Skeletal muscle satellite cell (primary cell): ENCODE measurements around the gene SYPL1.

Experiments
- H3K27me3 ChIP-seq: 2 replicates; pipeline ENCODE4 v1.7.0; 2013; ENCODE audit warnings: low read length; ENCODE audit not compliant: control insufficient read depth, insufficient read depth
- H3K36me3 ChIP-seq: 2 replicates; pipeline ENCODE4 v1.7.0; 2013; ENCODE audit warnings: mild to moderate bottlenecking, control low read depth, low read length; ENCODE audit not compliant: insufficient read depth
- H3K4me1 ChIP-seq: 2 replicates; pipeline ENCODE4 v1.7.0; 2013; ENCODE audit warnings: low read length; ENCODE audit not compliant: control insufficient read depth, insufficient read depth
- H3K4me2 ChIP-seq: 2 replicates; pipeline ENCODE4 v1.7.0; 2013; ENCODE audit warnings: mild to moderate bottlenecking, low read length
- H3K4me3 ChIP-seq: 2 replicates; pipeline ENCODE4 v1.7.0; 2013; ENCODE audit warnings: low read length
- H3K9ac ChIP-seq: 2 replicates; pipeline ENCODE4 v1.7.0; 2013; ENCODE audit warnings: mild to moderate bottlenecking, low read depth, low read length, moderate library complexity
- H3K9me3 ChIP-seq: replicated peaks from 2 replicates; pipeline ENCODE4 v1.7.0; 2013; ENCODE audit warnings: mild to moderate bottlenecking, control low read depth, low read length

SYPL1 gene

GRCh38 chr7:106104721-106105260 is 7.3 kb downstream of the SYPL1 start:
- H3K27me3 ChIP-seq: no peaks in the 10 kb centered on the region
- H3K9me3 ChIP-seq: no peaks in the 10 kb centered on the region
- H3K36me3 ChIP-seq: no peaks in the 10 kb centered on the region
- H3K4me3 ChIP-seq: no peak overlapping the region
- peaks cover 17% of the 10 kb centered on the region for H3K4me1 ChIP-seq
- H3K9ac ChIP-seq: no peak overlapping the region
- no peak overlapping the region for H3K4me2 ChIP-seq

- Histone ChIP-seq H3K36me3 (peaks cover 6% of the 10 kb centered on the region), H3K9ac (no peak overlapping the region), H3K9me3 (no peaks in the 10 kb centered on the region), H3K4me2 (no peak overlapping the region), H3K4me1 (peaks cover 6% of the 10 kb centered on the region), H3K4me3 (no peak overlapping the region), H3K27me3 (no peaks in the 10 kb centered on the region)
Measured at GRCh38 chr7:106102387-106102966, 9.6 kb downstream of the SYPL1 start.

- Histone ChIP-seq H3K4me2 (no peak overlapping the region), H3K4me1 (peaks cover 6% of the 10 kb centered on the region), H3K4me3 (no peak overlapping the region), H3K36me3 (peaks cover 13% of the 10 kb centered on the region), H3K27me3 (no peaks in the 10 kb centered on the region), H3K9ac (no peak overlapping the region), H3K9me3 (no peaks in the 10 kb centered on the region)
Measured at GRCh38 chr7:106101726-106102125, 10.4 kb downstream of the SYPL1 start.

- H3K27me3 ChIP-seq: no peaks in the 10 kb centered on the region
- no peak overlapping the region for H3K4me2 ChIP-seq
- H3K4me3 ChIP-seq: no peak overlapping the region
- H3K9ac ChIP-seq: no peak overlapping the region
- peaks cover 6% of the 10 kb centered on the region for H3K4me1 ChIP-seq
- no peaks in the 10 kb centered on the region for H3K9me3 ChIP-seq
- H3K36me3 ChIP-seq: peaks cover 17% of the 10 kb centered on the region
Measured at GRCh38 chr7:106100863-106101629, 11.1 kb downstream of the SYPL1 start.

GRCh38 chr7:106099539-106099938 is 12.6 kb downstream of the SYPL1 start:
- Histone ChIP-seq H3K27me3 (no peaks in the 10 kb centered on the region), H3K9me3 (no peaks in the 10 kb centered on the region), H3K36me3 (peaks cover 25% of the 10 kb centered on the region), H3K9ac (no peak overlapping the region), H3K4me1 (peaks cover 6% of the 10 kb centered on the region), H3K4me3 (no peak overlapping the region), H3K4me2 (no peak overlapping the region)

GRCh38 chr7:106098889-106099288 is 13.2 kb downstream of the SYPL1 start:
- Histone ChIP-seq H3K4me2 (no peak overlapping the region), H3K27me3 (no peaks in the 10 kb centered on the region), H3K4me1 (peaks cover 6% of the 10 kb centered on the region), H3K4me3 (no peak overlapping the region), H3K9ac (no peak overlapping the region), H3K36me3 (peaks cover 29% of the 10 kb centered on the region), H3K9me3 (no peaks in the 10 kb centered on the region)

GRCh38 chr7:106095634-106096033 is 16.5 kb downstream of the SYPL1 start:
- Histone ChIP-seq H3K9ac (no peak overlapping the region), H3K27me3 (no peaks in the 10 kb centered on the region), H3K36me3 (peaks cover 44% of the 10 kb centered on the region), H3K4me3 (no peak overlapping the region), H3K4me2 (no peak overlapping the region), H3K4me1 (no peaks in the 10 kb centered on the region), H3K9me3 (no peaks in the 10 kb centered on the region)

- Histone ChIP-seq H3K4me2 (no peak overlapping the region), H3K9ac (no peak overlapping the region), H3K4me1 (no peaks in the 10 kb centered on the region), H3K4me3 (no peak overlapping the region), H3K36me3 (peaks cover 50% of the 10 kb centered on the region), H3K9me3 (no peaks in the 10 kb centered on the region), H3K27me3 (no peaks in the 10 kb centered on the region)
Measured at GRCh38 chr7:106094780-106095179, 17.3 kb downstream of the SYPL1 start.

GRCh38 chr7:106092204-106092603 is 19.9 kb downstream of the SYPL1 start:
- H3K9ac ChIP-seq: no peak overlapping the region
- no peaks in the 10 kb centered on the region for H3K27me3 ChIP-seq
- no peaks in the 10 kb centered on the region for H3K9me3 ChIP-seq
- peaks cover 57% of the 10 kb centered on the region for H3K36me3 ChIP-seq
- no peaks in the 10 kb centered on the region for H3K4me1 ChIP-seq
- no peak overlapping the region for H3K4me2 ChIP-seq
- H3K4me3 ChIP-seq: no peak overlapping the region

- Histone ChIP-seq H3K9ac (no peak overlapping the region), H3K4me1 (no peaks in the 10 kb centered on the region), H3K9me3 (no peaks in the 10 kb centered on the region), H3K27me3 (no peaks in the 10 kb centered on the region), H3K36me3 (peaks cover 41% of the 10 kb centered on the region), H3K4me2 (no peak overlapping the region), H3K4me3 (no peak overlapping the region)
Measured at GRCh38 chr7:106089647-106090046, 22.5 kb downstream of the SYPL1 start.

- Histone ChIP-seq H3K27me3 (no peaks in the 10 kb centered on the region), H3K36me3 (peaks cover 36% of the 10 kb centered on the region), H3K9me3 (no peaks in the 10 kb centered on the region), H3K4me3 (no peak overlapping the region), H3K4me1 (no peaks in the 10 kb centered on the region), H3K4me2 (no peak overlapping the region), H3K9ac (no peak overlapping the region)
Measured at GRCh38 chr7:106088014-106088413, 24.1 kb downstream of the SYPL1 start.

GRCh38 chr7:106086062-106086461 is 26.1 kb downstream of the SYPL1 start:
- peaks cover 22% of the 10 kb centered on the region for H3K36me3 ChIP-seq
- H3K9me3 ChIP-seq: no peaks in the 10 kb centered on the region
- no peaks in the 10 kb centered on the region for H3K4me1 ChIP-seq
- H3K4me2 ChIP-seq: no peak overlapping the region
- no peak overlapping the region for H3K9ac ChIP-seq
- no peak overlapping the region for H3K4me3 ChIP-seq
- H3K27me3 ChIP-seq: no peaks in the 10 kb centered on the region
